Panc1 (cell line): ENCODE measurements around the gene WBP2. TPM values are rescaled to one million over a fixed set of nuclear protein-coding genes. Genes with fewer than 3 reads are reported as not detected.

Experiments used
- ATAC-seq: fragments of 200-7000 bp; cut with Tn5 transposase; 2 replicates; pipeline ENCODE4 v1.9.1; 2020; ENCODE audit warnings: mild to moderate bottlenecking, moderate library complexity
- BruUV-seq: library from RNA; stranded (reverse); fragments of 400-500 nt; replicated peaks from 2 replicates; lab custom pipeline; 2021; lab: Mats Ljungman, UMichigan
- CTCF ChIA-PET: fragments of 300-600 bp; sonication (Branson Sonifier 250); formaldehyde crosslinking; loops from one replicate; lab custom pipeline; 2022; ENCODE audit warnings: antibody characterized with exemption; lab: Charles Lee
- POLR2A ChIA-PET: fragments of 300-600 bp; sonication (Branson Sonifier 250); formaldehyde crosslinking; loops from one replicate; lab custom pipeline; 2022; ENCODE audit warnings: antibody characterized with exemption; lab: Charles Lee
- DNase-seq: peaks from one replicate; pipeline ENCODE4 v3.0.0-alpha.2; 2010; ENCODE audit warnings: low read depth, low spot score
- H3K27ac ChIP-seq: 2 replicates; pipeline ENCODE4 v1.5.1; 2011; ENCODE audit warnings: mild to moderate bottlenecking, low read length, inconsistent platforms
- H3K27me3 ChIP-seq: fragments of 200-500 bp; sonication (Bioruptor generic); 2 replicates; pipeline ENCODE4 v1.6.0; 2014; ENCODE audit warnings: low read length, inconsistent platforms; ENCODE audit not compliant: control insufficient read depth, insufficient read depth
- H3K36me3 ChIP-seq: fragments of 200-500 bp; sonication (Bioruptor generic); 2 replicates; pipeline ENCODE4 v1.5.1; 2014; ENCODE audit warnings: inconsistent platforms, mild to moderate bottlenecking, low read length, moderate library complexity; ENCODE audit not compliant: control insufficient read depth, insufficient read depth
- H3K4me1 ChIP-seq: 2 replicates; pipeline ENCODE4 v1.5.1; 2011; ENCODE audit warnings: inconsistent platforms, mild to moderate bottlenecking, low read length, moderate library complexity; ENCODE audit not compliant: control insufficient read depth, insufficient read depth
- H3K4me3 ChIP-seq, 2 experiments: 2 replicates each; pipeline ENCODE4 v1.5.1; 2011 to 2012; ENCODE audit warnings: low read depth in 2 of 2, low read length in 2 of 2, mild to moderate bottlenecking in 2 of 2, inconsistent platforms in 1 of 2, moderate library complexity in 1 of 2
- H3K9me3 ChIP-seq: fragments of 200-500 bp; sonication (Bioruptor generic); 2 replicates; pipeline ENCODE4 v1.5.1; 2014; ENCODE audit warnings: low read depth, mild to moderate bottlenecking, inconsistent platforms, low read length, moderate library complexity; ENCODE audit not compliant: control insufficient read depth, insufficient read depth
- POLR2AphosphoS5 ChIP-seq: IDR thresholded peaks from 2 replicates; pipeline ENCODE4 v1.6.1; 2012; ENCODE audit warnings: mild to moderate bottlenecking, low read depth, low read length, moderate library complexity
- REST ChIP-seq, 2 experiments: IDR thresholded peaks; 2 replicates each; pipeline ENCODE4 v1.6.1; 2011 to 2012; ENCODE audit warnings: low read depth in 2 of 2, control low read depth in 1 of 2, low read length in 1 of 2, mild to moderate bottlenecking in 1 of 2, moderate library complexity in 1 of 2; ENCODE audit not compliant: insufficient read depth in 1 of 2
- SIN3A ChIP-seq: IDR thresholded peaks from 2 replicates; pipeline ENCODE4 v1.6.1; 2012; ENCODE audit warnings: low read depth, mild to moderate bottlenecking, low read length, moderate library complexity, borderline replicate concordance; ENCODE audit not compliant: insufficient read depth
- TCF7L2 ChIP-seq: IDR thresholded peaks from 2 replicates; pipeline ENCODE4 v1.6.1; 2011; ENCODE audit warnings: mild to moderate bottlenecking, low read depth, low read length, inconsistent platforms
- in situ Hi-C: cut with HindIII; loops from 2 replicates; pipeline ENCODE4 v1.10.0; 2016; ENCODE audit warnings: low sequenced_read_pairs, low pct_unique_long_range_greater_than_20kb
- intact Hi-C: fragments of 100-400 bp; cut with micrococcal nuclease; formaldehyde crosslinking; loops from one replicate; pipeline ENCODE4 v1.10.0; 2022; ENCODE audit not compliant: unreplicated experiment
- total RNA-seq: library from RNA; stranded (reverse); gene quantifications from one replicate; pipeline ENCODE4 v1.2.1, GENCODE V29; 2021; ENCODE audit not compliant: unreplicated experiment
- TF ChIP-seq, protein P1 (sequence below): fragments of 450-650 bp; IDR thresholded peaks from 2 replicates; pipeline ENCODE4 v1.5.1; 2017; ENCODE audit warnings: mild to moderate bottlenecking

The WBP2 gene
- total RNA-seq, 1 experiment from 2014 or later: 163 TPM

GRCh38 chr17:75875940-75876189, 20.7 kb upstream of the WBP2 start:
- Histone ChIP-seq H3K9me3 (no peaks in the 10 kb centered on the region), H3K36me3 (no peaks in the 10 kb centered on the region; the same call in 1 of the 2 replicates), H3K4me1 (peaks cover 33% of the 10 kb centered on the region), H3K27ac (peak overlapping the region; percentile 88), H3K27me3 (no peaks in the 10 kb centered on the region), H3K4me3 (peak overlapping the region; percentile 76 to 82)
- intact Hi-C loops: no loop called here
- no peak for DNase-seq
- ATAC-seq: peak; percentile 7
- TF ChIP-seq SIN3A (no peak), TCF7L2 (no peak), REST (IDR thresholded peaks at IDR 0.05; ENCODE audit: insufficient read depth in 1 of 2, low read depth in 2 of 2, low read length in 1 of 2) (no peak), POLR2AphosphoS5 (no peak)
- TF ChIP-seq, protein P1, sequence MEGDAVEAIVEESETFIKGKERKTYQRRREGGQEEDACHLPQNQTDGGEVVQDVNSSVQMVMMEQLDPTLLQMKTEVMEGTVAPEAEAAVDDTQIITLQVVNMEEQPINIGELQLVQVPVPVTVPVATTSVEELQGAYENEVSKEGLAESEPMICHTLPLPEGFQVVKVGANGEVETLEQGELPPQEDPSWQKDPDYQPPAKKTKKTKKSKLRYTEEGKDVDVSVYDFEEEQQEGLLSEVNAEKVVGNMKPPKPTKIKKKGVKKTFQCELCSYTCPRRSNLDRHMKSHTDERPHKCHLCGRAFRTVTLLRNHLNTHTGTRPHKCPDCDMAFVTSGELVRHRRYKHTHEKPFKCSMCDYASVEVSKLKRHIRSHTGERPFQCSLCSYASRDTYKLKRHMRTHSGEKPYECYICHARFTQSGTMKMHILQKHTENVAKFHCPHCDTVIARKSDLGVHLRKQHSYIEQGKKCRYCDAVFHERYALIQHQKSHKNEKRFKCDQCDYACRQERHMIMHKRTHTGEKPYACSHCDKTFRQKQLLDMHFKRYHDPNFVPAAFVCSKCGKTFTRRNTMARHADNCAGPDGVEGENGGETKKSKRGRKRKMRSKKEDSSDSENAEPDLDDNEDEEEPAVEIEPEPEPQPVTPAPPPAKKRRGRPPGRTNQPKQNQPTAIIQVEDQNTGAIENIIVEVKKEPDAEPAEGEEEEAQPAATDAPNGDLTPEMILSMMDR: no peak
- in situ Hi-C loops: no loop called here
- BruUV-seq: no TSS peak
- CTCF ChIA-PET: interaction anchor here (0.9 kb wide), 1 partner anchor 15 kb away, joined by 4 read pairs; no protein-coding TSS in a partner anchor
- POLR2A ChIA-PET: interaction anchor here (2.8 kb wide), 1 partner anchor 96 kb away, joined by 10 read pairs; a partner anchor contains a TSS

GRCh38 chr17:75875182-75875939, 20.2 kb upstream of the WBP2 start:
- H3K27ac ChIP-seq: peak overlapping the region; percentile 88
- intact Hi-C loops (no loop called here), in situ Hi-C loops (no loop called here)
- no peaks in the 10 kb centered on the region for H3K27me3 ChIP-seq
- H3K9me3 ChIP-seq: no peaks in the 10 kb centered on the region
- no TSS peak for BruUV-seq
- ChIA-PET CTCF (interaction anchor here (0.6 to 0.9 kb wide), 3 partner anchors 14 to 121 kb away, joined by 4 to 7 read pairs (median 6); partner anchors contain the start of gene UNK), POLR2A (interaction anchor here (0.6 to 2.8 kb wide), 2 partner anchors 95 to 1414 kb away, joined by 3 to 10 read pairs; a partner anchor contains a TSS)
- no peaks in the 10 kb centered on the region; the same call in 1 of the 2 replicates for H3K36me3 ChIP-seq
- peaks cover 33% of the 10 kb centered on the region for H3K4me1 ChIP-seq
- H3K4me3 ChIP-seq: peak overlapping the region in 1 of 2 experiments; percentile 76; a peak in 2 of 4 replicates
- TF ChIP-seq REST (IDR thresholded peaks at IDR 0.05; ENCODE audit: insufficient read depth in 1 of 2, low read depth in 2 of 2, low read length in 1 of 2) (0 out of 4 replicates have a peak, but pooled peaks of 1 of the 2 experiments have one; percentile 3), TCF7L2 (no peak), POLR2AphosphoS5 (peak; percentile 39; the same call in 1 of the 2 replicates), SIN3A (0 out of 2 replicates have a peak, but pooled peaks have one; percentile 11)
- TF ChIP-seq, protein P1: no peak
- DNase-seq: no peak
- no peak for ATAC-seq
